ENCODE measurements around the gene MYLK3.

The MYLK3 gene

GRCh38 chr16:46727184-46727583, 21.0 kb downstream of the MYLK3 start:
- no peak for DNase-seq (ENCODE audit: low read depth)

DNA sequence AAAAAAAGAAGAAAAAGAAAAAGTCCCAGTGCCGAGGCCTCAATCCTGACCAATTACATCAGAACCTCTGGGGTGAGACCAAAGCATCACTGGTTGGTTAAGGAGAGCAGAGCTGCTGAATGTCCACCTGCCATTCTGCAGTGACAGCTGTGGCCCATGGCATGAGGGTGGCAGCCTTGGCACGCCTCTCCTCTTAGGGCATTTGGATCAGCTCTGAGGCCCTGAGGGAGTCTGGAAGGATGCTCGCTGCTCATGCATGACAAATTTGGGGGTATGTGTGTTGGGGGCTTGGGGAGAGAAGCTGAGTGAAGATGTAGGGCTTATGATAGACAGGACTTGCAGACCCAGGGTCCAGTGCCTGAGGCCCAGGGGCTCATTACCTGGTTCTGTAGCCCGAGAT, 26.3 kb downstream of the MYLK3 start:
- no peak for DNase-seq (ENCODE audit: low read depth)

- no peak for DNase-seq (ENCODE audit: low read depth)
Measured at GRCh38 chr16:46720619-46721018, 27.5 kb downstream of the MYLK3 start.

- DNase-seq (ENCODE audit: low read depth), result no peak
Measured at GRCh38 chr16:46719528-46719927, 28.6 kb downstream of the MYLK3 start.

DNA sequence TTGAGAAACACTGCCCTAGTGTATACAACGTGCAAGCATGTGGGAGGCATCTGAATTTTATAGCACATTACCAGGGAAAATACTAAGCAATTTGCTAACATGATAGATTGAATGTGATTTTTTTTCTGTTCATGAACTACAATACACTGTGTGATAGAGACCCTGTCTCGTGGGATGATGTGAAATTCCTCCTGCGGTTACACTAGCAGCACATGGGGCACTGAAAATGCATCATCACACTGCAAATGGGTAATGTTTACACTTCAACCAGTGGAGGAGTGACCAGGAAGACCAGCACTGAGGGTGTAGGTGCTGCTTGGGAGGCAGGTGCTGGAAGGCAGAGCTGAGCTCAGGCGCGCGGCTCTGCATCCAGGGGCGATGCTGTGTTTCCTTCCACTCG, 29.9 kb downstream of the MYLK3 start:
- no peak for DNase-seq (ENCODE audit: low read depth)

DNA sequence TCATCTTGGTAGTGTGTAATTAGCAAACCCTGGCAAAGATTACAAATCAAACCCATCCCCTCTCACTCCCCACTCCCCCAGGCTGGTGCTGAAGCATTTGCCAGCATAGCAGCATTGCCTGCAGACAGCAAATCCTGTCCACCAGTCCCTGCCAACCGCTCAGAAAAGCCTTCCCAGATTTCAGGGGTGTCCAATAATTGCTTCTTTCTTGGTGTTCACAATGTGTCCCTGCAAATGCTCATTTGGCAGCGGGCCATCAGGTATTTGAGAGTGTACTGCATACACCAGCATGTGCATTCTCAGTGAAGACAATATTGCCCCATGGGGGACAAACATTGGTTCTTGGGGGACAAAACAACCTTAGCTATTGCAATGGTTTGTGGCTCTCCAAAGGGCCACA, 30.5 kb downstream of the MYLK3 start:
- no peak for DNase-seq (ENCODE audit: low read depth)

- no peak for DNase-seq (ENCODE audit: low read depth)
Measured at GRCh38 chr16:46715769-46716305, 32.3 kb downstream of the MYLK3 start.

- DNase-seq (ENCODE audit: low read depth), result no peak
Measured at GRCh38 chr16:46714797-46715591, 33.1 kb downstream of the MYLK3 start.

DNA sequence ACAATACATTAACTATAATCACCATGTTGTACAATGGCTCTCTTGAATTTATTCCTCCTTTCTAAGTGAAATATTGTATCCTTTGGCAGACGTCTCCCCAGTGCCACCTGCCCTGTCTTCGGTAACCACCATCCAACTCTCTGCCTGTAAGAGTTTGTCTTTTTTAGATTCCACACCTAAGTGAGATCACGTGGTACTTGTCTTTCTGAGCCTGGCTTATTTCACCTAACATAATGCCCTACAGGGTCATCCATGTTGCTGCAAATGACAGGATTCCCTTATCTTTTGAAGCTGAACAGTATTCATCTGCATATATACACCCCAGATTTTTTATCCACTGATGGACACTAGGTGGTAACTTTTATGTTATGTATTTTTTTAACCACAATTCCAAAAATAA, 34.5 kb downstream of the MYLK3 start:
- no peak for DNase-seq (ENCODE audit: low read depth)

DNA sequence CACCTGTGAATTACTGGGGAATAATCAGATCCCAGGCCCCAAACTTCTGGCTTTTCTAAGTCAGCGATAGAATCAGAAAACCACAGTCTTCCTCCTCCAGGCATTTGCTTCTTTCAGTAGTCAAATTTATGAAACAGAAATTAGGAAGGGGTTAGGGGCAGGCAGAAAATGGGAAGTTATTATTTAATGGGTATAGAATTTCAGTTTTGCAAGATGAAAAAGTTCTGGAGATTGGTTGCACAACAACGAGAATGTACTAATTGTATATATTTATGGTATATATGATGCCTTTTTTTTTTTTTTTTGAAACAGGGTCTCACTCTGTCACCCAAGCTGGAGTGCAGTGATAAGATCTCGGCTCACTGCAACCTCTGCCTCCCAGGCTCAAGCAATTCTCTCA, 35.2 kb downstream of the MYLK3 start:
- DNase-seq (ENCODE audit: low read depth), result no peak

DNA sequence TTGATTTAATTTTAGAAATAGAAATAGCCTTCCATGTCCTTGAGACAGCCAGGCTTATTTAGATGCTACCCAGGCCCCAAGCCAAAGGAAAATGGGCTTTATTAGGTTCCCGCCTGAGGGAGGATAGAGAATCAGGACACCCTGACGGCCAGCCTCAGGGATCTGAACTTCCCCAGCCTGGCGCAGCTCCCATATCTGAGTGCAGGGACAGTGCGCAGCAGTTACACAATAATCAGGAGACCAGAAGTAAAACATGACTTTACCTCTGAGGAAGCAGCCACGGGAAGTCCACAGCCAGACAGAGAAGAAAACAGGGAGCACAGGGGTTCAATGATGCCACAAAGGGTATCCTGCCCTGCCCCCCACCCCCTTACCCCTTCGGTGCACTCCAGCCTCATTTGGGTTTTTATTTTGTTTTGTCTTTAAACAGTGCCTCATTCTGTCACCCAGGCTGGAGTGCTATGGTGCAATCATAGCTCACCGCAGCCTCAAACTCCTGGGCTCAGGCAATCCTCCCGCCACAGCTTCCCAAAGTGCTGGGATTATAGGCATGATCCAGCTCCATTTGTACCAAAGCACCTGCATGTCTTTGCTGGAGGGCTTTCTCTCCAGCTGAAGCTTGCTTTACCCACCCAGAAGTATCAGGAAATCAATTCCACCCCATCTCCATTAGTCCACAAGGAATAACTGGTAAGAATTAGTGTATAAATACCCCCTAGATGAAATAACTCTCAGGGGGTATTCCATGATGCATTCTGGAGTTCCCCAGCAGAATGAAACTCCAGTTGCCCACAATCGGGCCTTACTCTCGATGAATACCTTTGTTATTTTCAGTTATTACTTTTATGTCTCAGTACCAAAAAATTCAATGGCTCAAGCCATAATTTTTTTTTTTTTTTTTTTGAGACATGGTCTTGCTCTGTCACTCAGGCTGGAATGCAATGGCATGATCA, 36.8 kb downstream of the MYLK3 start:
- DNase-seq (ENCODE audit: low read depth), result no peak

- no peak for DNase-seq (ENCODE audit: low read depth)
Measured at GRCh38 chr16:46709469-46710005, 38.6 kb downstream of the MYLK3 start.

DNA sequence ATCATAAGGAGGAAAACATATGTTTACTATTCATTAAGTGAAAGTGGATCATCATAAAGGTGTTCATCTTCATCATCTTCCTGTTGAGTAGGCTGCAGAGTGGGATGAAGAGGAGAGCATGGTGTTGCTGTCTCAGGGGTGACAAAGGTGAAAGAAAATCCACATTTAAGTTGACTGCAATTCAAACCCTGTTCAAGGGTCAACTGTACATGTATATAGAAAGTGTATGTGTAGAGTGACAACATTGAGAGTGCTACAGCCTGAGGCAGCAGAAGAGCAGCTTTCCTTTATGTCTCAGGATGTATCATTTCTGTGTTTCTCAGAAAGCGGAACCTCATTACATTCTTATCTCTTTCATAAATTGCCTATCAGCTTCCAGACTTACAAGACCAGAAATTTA, 41.5 kb downstream of the MYLK3 start:
- no peak for DNase-seq (ENCODE audit: low read depth)

DNA sequence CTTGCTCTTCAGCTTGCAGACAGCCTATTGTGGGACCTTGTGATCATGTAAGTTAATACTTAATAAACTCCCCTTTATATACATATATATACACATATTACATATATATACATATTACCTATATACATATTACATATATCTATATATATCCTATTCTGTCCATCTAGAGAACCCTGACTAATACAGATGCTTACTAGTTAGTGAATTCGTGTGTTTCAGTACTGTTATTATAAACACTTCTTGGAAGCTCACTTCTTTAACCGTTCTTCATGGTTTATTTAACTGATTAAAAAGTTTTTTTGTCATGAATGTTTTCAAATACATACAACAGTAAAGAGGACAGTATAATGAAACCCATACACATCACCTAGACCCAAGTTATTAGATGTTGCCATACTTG, 46.1 kb downstream of the MYLK3 start:
- no peak for DNase-seq (ENCODE audit: low read depth)

GRCh38 chr16:46701615-46702014, 46.5 kb downstream of the MYLK3 start:
- DNase-seq (ENCODE audit: low read depth), result no peak

DNA sequence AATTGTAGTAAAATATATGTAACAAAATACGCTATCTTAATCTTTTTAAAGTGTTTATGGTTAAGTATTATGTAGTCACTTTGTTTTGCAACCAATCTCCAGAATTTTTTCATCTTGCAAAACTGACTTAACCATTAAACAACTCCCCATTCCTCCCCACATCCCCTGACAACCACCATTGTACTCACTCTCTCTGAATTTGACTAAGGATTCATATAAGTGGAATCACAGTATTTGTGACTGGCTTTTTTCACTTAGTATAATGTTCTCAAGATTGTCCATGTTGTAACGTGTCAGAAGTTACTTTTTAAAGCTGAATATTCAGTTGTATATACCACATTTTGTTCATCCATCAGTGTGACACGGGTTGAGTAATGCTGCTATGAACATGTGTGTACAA, 48.1 kb downstream of the MYLK3 start:
- no peak for DNase-seq (ENCODE audit: low read depth)

DNA sequence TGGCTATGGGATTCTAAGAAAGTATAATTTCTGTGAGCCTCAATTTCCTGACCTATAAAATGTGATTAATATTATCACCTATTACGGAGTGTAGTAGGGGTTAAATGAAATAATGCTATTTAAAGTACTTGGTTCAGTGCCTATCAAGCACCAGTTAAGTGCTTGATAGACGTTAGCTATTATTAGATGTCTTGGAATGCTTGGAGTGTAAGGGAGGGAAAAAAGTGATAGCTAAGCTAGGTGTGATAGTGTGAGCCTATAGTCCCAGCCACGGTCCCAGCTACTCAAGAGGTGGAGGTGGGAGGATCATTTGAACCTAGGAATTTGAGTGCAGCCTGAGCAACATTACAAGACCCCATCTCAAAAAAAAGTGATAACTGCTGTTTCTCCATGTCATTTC, 51.2 kb downstream of the MYLK3 start:
- no peak for DNase-seq (ENCODE audit: low read depth)

DNA sequence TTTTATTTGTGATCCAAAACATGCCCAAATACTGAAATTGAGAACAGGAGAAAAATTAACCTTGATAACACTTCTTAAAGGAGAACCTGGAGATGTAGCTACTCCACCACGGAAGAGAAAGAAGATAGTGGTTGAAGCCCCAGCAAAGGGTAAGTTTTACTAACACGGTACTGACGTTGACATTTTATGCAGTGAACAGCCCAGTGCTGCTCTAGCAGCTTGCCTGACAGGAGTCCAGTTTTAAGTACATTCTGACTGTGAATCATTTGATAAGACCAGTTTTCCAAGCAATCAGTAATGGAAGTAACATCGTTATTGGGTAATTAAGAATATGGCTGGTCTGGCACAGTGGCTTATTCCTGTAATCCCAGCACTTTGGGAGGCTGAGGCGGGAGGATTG, 52.2 kb downstream of the MYLK3 start:
- no peak for DNase-seq (ENCODE audit: low read depth)

DNA sequence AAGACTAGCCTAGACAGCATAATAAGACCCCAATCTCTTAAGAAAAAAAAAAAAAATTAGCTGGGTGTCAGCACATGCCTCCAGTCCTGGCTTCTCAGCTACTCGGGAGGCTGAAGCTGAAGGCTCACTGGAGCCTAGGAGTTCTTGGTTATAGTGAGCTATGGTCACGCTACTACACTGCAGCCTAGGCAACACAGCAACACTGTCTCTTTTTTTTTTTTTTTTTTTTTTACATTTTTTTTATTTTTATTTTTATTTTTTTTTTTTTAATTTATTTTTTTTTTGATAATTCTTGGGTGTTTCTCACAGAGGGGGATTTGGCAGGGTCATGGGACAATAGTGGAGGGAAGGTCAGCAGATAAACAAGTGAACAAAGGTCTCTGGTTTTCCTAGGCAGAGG, 54.5 kb downstream of the MYLK3 start:
- no peak for DNase-seq (ENCODE audit: low read depth)

GRCh38 chr16:46691726-46692125, 56.4 kb downstream of the MYLK3 start:
- no peak for DNase-seq (ENCODE audit: low read depth)

- DNase-seq (ENCODE audit: low read depth), result no peak
Measured at GRCh38 chr16:46690281-46691178, 57.6 kb downstream of the MYLK3 start.

All from activated T-cell treated with anti-CD3 and anti-CD28 coated beads for 24 hours (primary cell).